T-helper 1 cell treated with Interleukin-12 subunit alpha and Interleukin-12 subunit beta and Interleukin-4 antibody, amounts not matched to agents 30 μg/mL and 1 μg/mL, for 36 hours (primary cell): ENCODE data around the gene SSH3.

ENCODE experiments used
- H3K27ac Mint-ChIP-seq: one replicate; pipeline ENCODE4 v1.8.0; 2021; ENCODE audit warnings: mild to moderate bottlenecking, mixed read lengths
- H3K27me3 Mint-ChIP-seq: one replicate; pipeline ENCODE4 v1.8.0; 2021; ENCODE audit warnings: low read depth, mixed read lengths
- H3K36me3 Mint-ChIP-seq: one replicate; pipeline ENCODE4 v1.8.0; 2021; ENCODE audit warnings: low read depth, mixed read lengths
- H3K4me1 Mint-ChIP-seq: one replicate; pipeline ENCODE4 v1.8.0; 2021; ENCODE audit warnings: low read depth, mixed read lengths
- H3K4me3 Mint-ChIP-seq: one replicate; pipeline ENCODE4 v1.8.0; 2021; ENCODE audit warnings: mild to moderate bottlenecking, moderate library complexity, mixed read lengths
- H3K9me3 Mint-ChIP-seq: one replicate; pipeline ENCODE4 v1.8.0; 2021; ENCODE audit warnings: mixed read lengths

Gene SSH3

DNA sequence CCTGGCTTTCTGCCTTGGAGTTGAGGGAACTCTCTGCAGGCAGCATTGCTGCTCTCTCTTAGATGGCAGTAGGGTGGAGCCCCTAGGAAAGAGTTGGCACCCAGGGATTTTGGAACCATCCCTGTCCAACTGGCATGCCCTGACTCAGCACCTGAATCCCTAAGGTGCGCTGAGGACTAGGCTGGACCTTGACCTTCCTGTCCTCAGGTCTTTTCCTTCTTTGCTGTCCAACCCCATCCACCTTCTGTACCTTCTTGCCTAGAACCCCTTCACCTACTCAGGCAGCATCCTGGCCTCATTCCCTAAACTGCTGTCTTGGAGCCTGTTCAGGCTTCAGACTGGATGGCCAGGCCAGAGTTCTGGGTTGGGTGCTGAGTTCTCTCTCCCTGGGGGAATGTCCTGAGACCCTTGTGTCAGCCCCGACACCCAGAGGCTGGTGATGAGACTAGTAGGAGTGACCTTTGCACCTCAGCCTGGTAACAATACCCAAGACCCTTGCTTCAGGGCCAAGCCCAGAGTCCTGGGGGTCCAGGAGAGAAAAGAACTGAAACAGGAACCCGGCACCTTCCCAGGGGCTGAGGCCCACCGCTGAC is 52.6 kb downstream of the SSH3 start:
- peaks cover 7% of the 10 kb centered on the region for H3K36me3 Mint-ChIP-seq
- no peaks in the 10 kb centered on the region for H3K9me3 Mint-ChIP-seq
- peaks cover 15% of the 10 kb centered on the region for H3K27me3 Mint-ChIP-seq
- H3K27ac Mint-ChIP-seq, result peak overlapping the region; percentile 20
- H3K4me1 Mint-ChIP-seq, result peaks cover 30% of the 10 kb centered on the region
- no peak overlapping the region for H3K4me3 Mint-ChIP-seq

DNA sequence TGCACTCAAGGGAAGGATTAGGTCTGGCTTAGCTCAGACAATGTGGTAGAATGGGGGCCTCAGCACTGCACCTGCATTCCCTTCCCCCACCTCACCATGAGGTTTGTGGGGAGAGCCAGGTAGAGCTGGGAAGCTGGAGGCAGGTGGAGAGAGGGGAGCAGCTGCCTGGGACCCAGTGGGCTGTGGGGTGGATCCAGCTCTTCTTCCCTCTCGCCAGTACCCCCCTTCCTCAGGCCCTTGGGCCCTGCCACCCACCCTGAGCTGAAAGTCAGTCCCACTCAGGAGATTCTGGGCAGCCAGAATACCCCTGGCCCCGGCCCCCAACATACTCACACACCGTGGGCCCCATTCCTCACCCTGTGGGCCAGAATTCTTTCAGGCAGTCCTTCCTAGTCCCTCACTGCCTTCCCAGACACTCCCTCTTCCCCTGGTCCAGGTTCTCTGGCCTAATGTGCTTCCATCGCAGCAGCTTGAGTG is 53.1 kb downstream of the SSH3 start:
- Mint-ChIP-seq H3K27me3 (peaks cover 18% of the 10 kb centered on the region), H3K4me3 (no peak overlapping the region), H3K4me1 (peaks cover 26% of the 10 kb centered on the region), H3K36me3 (peaks cover 4% of the 10 kb centered on the region), H3K27ac (peak overlapping the region; percentile 58), H3K9me3 (no peaks in the 10 kb centered on the region)

DNA sequence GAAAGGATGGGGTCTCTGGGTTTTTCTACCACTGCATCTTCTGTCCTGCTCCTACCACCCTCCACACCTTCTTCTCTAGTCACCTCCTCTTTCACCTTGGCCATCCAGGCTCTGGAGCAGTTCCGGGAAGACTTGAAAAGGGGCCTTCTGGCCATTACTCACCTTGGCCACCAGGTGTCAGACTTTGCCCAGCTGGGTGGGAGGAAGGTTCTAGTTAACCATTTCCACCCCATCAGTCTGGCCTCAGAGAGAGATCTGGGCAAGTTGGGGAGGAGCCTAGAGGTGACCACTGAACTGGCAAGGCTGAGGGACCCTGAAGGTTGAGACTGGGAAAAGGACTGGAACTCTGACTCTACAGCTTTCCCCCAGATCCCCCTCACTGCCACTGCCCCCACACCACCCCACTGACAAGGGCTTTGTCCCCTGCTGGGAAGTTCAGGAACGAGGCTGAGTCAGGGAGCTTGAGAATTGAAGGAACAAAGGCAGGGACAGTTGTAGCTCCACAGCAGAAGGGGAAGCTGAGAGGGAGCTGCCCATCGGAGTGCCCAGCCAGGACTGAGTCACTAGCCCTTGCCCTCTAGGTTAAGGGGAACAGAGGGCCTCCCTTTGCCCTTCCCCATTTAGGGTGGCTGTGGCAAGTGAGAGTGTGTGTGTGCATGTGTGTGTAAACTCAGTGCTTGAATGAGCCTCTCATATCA is 53.7 kb downstream of the SSH3 start:
- Mint-ChIP-seq H3K4me3 (peak overlapping the region; percentile 4), H3K27ac (peak overlapping the region; percentile 58), H3K9me3 (no peaks in the 10 kb centered on the region), H3K36me3 (no peaks in the 10 kb centered on the region), H3K4me1 (peaks cover 22% of the 10 kb centered on the region), H3K27me3 (peaks cover 24% of the 10 kb centered on the region)

DNA sequence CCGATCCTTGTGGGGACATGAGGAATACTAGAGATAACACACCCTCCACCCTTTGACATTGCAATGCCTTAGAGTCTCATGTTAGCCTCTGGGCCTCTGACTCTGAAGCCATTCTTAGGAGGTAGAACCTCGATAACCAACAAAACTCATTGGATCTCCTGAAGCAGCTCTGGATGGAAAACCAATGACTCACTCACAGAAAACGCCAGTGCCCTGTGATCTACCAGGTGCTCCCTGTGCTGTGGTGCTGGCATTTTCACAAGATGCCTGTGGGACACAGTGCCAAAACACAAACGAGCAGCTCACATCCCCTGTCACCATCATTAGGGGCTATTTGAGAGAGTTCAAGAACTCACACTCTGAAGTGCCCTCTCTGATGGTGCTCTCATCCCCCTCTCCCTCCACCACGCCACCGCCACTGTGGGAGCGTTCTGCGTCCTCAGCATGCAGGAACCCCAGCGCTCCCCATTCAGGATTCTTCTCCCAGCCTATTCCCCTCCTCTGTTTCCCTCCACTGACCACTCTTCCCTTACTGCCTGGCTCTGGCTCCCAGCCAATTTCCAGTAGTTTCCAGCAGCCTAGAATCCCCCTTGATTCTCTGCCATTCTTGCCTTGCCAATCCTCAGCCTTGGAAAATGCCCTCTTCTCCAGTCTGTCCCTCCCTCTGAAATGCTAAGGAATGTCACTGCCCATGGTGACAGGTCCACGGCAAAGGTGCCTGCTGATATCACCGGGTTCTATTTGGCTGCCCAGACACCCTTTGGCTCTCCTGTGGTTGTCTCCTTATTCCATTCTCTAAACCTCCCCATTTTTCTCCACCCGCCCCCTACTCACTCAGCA is 54.7 kb downstream of the SSH3 start:
- peaks cover 18% of the 10 kb centered on the region for H3K4me1 Mint-ChIP-seq

More for the DNA sequence above, 54.7 kb downstream of the SSH3 start:
- Mint-ChIP-seq H3K4me3 (no peak overlapping the region), H3K36me3 (no peaks in the 10 kb centered on the region), H3K27ac (no peak overlapping the region), H3K27me3 (peaks cover 34% of the 10 kb centered on the region), H3K9me3 (no peaks in the 10 kb centered on the region)
